Left renal pelvis (tissue), 4 donors: Measurements from ENCODE around the gene TNFRSF4. TPM values are rescaled to one million over a fixed set of nuclear protein-coding genes. Genes with fewer than 3 reads are reported as not detected.
A peak's percentile ranks its signal among the peaks of the same experiment; 100 is the strongest.

Experiments used
- DNase-seq, 4 donors: peaks; one replicate each; pipeline ENCODE4 v3.0.0-alpha.2; 2013; ENCODE audit warnings: low read depth in 4 of 4, low spot score in 3 of 4
- polyA plus RNA-seq, 4 donors: library from polyadenylated mRNA; unstranded; fragments of 120-200 nt; gene quantifications; one replicate each; pipeline ENCODE4 v1.2.1, GENCODE V29; 2013; ENCODE audit not compliant: insufficient read length in 4 of 4

The TNFRSF4 gene
- polyA plus RNA-seq, 4 donors: 1.5 to 2.7 (median 1.8) TPM

DNA sequence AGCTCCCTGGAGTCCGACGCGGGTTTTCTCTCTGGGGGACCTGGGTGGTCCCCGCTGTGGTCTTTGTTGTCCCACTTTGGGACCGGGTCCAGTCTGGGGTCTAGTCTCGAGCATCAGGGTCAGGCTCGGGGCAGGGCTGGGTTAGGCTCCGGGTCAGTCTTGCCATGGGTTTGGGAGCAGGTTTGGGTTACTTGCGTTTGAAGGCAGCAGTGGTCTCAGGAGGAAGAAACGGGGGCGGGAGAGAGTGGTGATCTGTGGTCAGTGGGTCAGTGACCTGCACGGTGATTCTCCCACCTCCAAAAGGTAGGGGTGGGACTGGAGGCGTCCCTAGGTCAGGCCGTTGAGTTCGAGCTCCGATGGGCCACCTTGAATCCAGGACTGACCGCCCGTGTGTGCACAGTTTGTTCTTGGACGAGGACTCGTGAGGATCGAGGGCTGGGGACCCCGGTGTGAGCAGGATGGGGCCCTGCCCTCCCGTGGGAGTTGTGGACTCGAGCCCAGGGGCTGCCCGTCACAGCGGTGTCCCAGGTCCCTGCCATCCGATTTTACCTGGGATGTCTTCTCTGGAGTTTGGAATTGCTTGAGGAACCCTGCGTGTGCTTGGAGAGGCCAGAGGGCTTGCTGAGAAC lies 20.3 kb upstream of the TNFRSF4 start:
- DNase-seq: no peak

DNA sequence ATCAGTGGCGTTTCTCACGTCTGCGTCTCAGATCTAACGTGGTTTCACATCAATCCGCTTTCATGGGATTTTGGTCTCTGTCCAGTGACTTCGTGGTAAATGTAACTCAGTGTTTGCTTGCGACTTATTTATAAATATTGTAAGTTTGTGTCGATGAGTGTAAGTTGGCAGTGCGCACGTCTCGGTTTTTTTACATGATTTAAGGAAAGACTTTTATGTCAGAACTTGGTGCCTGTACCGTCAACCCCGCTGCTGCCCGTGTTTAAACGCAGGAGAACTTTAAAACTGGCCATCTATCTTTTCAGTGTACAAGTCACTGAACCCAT lies 19.6 kb upstream of the TNFRSF4 start:
- DNase-seq: no peak

DNA sequence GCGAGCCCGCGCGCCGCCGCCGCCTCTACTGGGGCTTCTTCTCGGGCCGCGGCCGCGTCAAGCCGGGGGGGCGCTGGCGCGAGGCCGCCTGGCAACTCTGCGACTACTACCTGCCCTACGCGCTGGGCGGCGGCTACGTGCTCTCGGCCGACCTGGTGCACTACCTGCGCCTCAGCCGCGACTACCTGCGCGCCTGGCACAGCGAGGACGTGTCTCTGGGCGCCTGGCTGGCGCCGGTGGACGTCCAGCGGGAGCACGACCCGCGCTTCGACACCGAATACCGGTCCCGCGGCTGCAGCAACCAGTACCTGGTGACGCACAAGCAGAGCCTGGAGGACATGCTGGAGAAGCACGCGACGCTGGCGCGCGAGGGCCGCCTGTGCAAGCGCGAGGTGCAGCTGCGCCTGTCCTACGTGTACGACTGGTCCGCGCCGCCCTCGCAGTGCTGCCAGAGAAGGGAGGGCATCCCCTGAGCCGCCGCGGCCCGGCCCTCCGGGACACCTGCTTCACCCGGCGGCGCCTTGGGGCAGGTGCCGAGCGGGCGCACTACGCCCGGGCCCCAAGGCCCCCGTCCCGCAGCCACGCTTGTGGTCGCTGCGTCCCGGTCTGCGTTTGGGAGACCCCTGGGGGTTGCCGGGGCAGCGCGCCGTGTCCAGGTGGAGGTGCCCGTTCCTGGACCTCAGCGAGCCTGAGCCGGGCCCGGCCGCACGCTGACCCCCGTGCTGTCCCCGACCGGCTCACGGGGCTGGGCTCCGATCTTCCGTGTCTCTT lies 19.0 kb upstream of the TNFRSF4 start:
- no peak for DNase-seq

GRCh38 chr1:1232208-1232795 lies 18.3 kb upstream of the TNFRSF4 start, which contains the start of gene B3GALT6:
Gene B3GALT6 (plus strand): TSS chr1:1232237. CDS start chr1:1232279, 42 bp downstream.
- DNase-seq: no peak

DNA sequence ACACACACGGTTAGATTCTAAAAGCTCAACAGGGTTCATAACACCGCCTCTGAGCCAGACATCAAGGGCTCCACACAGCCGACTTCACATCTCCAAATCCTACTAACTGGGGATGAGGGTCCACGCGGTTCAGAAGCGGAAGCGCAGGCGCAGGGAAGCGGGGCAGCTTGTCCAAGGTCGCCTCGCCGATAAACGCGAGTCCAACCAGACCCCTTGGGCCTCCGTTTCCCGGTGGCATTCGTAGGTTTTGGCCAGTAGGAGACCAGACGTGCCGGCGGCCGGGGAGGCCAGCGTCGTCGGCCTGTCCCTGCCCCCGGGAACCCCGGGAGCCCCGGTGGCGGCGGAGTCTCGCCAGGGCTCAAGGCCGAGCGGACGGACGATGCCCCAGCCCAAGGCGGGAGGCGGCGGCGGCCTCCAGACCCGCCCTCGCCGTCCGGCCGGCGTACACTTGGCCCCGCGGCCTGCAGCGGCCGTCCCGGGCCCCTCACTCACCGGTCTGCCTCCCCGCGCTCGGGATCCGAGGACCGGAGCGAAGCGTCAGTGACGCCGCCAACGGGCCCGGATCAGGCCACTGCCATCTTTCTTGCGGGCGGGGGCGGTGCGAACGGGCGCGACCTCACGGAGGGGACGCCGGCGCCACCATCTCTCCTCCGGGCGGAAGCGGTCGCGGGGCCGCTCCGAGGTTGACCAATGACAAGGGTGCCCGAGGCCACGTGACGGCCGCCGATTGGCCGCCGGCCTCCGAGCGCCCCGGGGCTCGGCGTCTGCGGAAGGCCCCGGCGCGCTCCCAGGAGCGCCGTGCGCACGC lies 17.7 kb upstream of the TNFRSF4 start, which contains the start of gene SDF4:
Gene SDF4, minus strand, starts transcription at position 602 of the 808 bp plus-strand sequence. CDS start 3,229 bp downstream, outside the sequence.
- DNase-seq: peak; percentile 86 to 93 (median 92)

DNA sequence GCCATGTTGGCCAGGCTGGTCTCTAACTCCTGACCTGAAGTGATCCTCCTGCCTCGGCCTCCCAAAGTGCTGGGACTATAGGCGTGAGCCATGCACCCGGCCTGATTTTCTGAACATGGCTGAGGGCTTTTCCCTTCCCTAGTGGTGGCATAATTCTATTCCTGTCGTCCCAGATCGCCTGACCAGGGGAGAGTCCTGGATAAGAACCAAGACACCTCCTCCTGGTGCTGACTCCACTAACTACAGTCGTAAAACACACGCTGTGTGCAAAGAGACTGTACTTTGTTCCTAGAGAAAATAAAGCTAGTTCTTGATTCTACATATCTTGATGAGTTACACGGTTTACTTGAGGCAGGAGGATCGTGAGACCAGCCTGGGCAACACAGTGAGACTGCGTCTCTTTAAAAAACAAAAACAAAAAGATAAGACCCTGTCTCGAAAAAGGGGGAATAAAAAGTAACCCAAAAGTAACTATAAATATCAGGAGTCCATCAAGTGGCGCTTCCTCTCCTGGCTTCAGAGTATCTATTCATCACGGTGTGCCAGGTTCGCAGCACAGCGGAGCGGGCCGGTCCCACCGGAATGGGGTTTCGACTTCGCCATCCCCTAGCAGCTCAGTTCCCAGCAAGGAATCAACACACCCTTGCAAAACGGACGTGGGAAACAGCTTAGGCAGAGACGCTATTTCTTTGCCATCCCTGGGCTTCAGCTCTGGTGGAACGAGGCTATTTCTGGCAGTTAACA lies 16.9 kb upstream of the TNFRSF4 start:
- no peak for DNase-seq

DNA sequence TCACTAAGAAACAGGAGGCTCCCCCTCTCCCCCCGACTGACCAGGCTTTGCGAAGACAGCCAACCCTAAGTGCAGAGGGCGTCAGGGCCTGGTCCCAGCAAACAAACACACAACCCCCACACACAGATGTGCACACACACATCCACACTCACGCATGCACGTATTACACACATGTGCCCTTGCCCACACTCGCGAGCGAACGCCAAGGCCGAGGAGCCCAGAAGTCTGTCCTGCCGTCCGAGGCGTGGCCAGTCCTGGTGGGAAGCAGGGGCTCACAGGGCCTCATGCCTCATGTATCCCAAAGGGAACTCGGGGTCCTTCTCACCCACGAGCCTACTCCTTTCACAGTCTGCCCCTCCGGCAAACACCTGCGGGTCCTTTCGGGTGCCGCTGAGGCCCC lies 15.8 kb upstream of the TNFRSF4 start:
- no peak for DNase-seq

- no peak for DNase-seq
These were observed 14.8 kb upstream of the TNFRSF4 start for GRCh38 chr1:1228596-1229321.

- no peak for DNase-seq
These were observed 14.2 kb upstream of the TNFRSF4 start for GRCh38 chr1:1228187-1228586.

DNA sequence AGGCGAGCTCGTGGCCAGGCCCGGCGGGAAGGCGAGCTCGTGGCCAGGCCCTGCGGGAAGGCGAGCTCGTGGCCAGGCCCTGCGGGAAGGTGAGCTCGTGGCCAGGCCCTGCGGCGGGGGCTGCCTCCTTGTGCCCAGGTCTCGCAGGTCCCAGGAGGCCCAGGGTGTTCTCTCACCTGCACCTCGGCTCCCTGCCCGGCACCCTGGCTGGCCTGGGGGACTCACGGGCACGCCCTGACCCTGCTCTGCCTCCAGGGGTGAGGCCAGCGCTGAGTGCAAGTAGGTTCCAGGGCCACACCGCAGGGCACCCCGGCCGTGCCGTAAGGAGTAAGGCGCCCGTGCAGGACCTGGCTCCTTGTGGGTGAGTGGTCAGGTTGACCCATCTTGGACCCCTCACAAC lies 13.4 kb upstream of the TNFRSF4 start:
- no peak for DNase-seq

DNA sequence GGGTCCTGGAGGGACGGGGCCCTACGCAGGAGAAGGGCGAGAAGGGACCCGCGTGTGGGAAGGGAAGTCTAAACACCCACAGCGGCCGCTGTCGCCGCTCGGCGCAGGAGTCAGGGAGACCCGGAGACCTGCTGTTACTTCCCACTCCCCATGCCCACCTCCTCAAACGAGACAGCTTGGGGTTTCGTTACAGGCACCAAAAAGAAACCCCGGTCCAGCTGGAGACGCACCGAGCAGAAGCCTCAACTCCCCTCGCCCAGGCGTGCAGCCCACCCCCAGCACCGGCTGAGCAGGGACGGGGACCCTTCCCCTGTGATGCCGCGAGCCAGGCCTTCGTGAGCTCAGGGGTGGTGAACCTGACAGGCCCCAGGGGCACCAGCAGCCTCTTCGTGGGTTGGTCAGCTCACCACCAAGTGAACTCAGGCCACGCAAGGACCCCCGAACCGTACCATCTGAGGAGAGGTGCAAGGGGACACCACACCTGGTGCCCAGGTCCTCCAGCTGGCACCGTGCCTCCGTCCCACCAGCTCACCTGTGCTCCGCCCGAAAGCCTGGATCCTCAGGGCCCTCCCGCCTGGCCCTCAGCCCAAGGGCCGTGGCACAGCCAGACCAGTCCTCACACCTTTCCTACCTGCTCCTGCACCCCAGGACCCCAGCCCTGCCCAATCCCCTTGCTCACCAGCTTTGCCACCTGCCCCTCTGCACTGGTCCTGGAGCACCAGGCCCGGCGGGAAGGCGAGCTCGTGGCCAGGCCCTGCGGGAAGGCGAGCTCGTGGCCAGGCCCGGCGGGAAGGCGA lies 12.8 kb upstream of the TNFRSF4 start:
- no peak for DNase-seq

DNA sequence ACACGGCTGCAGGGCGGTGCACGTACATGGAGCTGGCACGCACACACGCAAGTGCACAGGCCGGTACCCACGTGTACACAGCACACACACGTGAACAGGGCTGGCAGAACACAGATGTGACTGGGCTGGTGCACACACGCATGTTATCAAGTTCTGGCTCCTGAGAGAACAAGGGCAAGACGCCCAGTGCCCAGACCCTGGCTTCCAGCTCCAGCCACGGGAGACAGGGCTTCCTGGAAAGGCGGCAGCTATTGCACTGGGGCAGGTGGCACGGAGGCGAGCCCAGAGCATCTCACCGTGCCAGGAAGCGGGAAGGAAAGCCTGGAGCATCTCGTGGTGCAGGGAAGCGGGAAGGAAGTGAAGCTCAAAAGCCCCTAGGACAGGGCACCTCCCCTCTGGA lies 12.0 kb upstream of the TNFRSF4 start:
- DNase-seq: no peak

- no peak for DNase-seq
These were observed 11.4 kb upstream of the TNFRSF4 start for GRCh38 chr1:1225238-1225845.

- no peak for DNase-seq
These were observed 9.9 kb upstream of the TNFRSF4 start for GRCh38 chr1:1223891-1224290.

- DNase-seq: no peak
These were observed 9.4 kb upstream of the TNFRSF4 start for GRCh38 chr1:1223321-1223720.

DNA sequence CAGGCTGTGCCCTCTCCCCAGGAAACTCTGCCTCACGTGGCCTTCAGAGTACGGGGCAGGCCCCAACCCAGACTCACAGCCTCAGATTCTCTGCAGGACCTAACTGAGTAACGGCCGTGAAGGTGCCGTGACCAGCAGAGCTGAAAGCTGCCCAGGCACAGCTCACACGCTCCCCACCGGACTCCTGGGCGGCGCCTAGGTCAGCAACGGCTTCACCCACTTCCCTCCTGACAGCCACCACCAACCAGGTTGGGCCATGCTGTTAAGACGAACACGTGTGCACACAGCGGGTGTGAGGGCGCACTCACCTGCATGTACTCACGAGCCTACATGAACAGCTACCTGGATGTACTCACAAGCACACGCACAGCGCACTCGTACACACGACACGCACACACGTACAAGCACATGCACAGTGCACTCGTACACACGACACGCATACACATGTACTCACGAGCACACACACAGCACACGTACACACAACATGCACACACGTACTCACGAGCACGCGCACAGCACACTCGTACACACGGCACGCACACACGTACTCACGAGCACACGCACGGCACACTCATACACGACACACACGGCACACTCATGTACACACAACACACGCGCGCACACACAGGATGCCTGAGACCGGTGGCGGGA lies 8.7 kb upstream of the TNFRSF4 start:
- DNase-seq: no peak

- DNase-seq: no peak
These were observed 8.1 kb upstream of the TNFRSF4 start for GRCh38 chr1:1221887-1222574.
